ENCODE data around the gene FPGS.

FPGS gene

DNA sequence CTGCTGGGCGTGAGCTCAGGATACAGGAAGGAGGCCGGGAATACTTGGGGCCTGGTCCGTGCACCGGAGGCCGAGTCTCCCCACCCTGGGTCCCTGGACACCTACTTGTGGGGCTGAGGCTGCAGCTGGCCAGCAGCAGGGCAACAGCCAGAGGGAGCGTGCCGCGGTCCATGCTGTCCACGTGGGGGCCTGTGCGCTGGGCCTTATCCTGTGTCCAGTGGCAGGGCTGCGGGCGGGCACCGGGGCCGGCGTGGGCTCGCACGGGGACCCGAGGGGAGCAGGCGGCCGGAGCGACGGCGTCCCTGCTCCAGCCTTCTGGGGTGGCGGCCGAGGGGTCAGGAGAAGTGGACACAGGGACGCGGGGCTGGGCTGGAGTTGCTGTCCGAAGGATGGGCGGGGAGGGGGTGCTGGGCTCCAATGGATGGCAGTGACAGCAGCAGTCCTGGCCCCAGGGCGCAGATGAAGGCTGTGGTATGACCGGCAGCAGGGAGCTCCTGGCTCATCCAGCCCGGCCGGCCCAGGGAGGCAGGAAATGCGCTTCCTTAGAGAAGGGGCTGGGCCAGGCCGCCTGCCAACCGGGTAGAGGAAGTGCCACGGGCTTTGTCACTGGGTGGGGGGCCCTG lies 51.6 kb downstream of the FPGS start, which contains the start of gene ENG:
Gene ENG, minus strand, starts transcription at position 475 of the 623 bp plus-strand sequence. Its CDS starts 303 bp downstream, at position 172.
- no peaks in the 10 kb centered on the region for H3K36me3 ChIP-seq (ENCODE audit: control insufficient read depth, insufficient read depth, low read length)
- no peak within 1 kb of the TSS for H3K4me3 ChIP-seq (ENCODE audit: low read depth, low read length)
- no peaks in the 10 kb centered on the region for H3K4me1 ChIP-seq (ENCODE audit: control insufficient read depth, insufficient read depth, low read length)
- H3K27me3 ChIP-seq (ENCODE audit: control insufficient read depth, insufficient read depth, low read length) = no peaks in the 10 kb centered on the region
- no peak within 1 kb of the TSS for H3K9ac ChIP-seq (ENCODE audit: low read depth, low read length)
- peaks cover 2% of the 10 kb centered on the region for H3K9me3 ChIP-seq (ENCODE audit: control insufficient read depth, insufficient read depth, low read length)

DNA sequence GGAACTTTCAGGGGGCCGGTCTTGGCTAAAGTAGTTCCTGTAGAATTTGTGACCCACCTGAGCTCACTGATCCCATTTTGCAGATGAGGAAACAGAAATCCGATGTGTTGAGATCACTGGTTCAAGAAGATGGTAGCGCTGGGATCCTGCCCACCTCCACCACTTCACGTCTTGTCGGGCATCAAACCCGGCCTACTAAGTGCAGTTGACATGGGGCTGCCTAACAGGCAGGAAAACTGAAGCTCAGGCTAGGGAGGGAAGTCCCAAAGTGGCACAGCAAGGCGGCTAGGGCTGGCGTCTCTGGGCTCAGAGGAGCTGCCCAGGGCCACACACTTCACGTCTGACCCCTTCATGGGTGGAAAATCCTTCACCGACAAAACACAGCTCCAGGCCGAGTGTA lies 52.3 kb downstream of the FPGS start:
- Histone ChIP-seq H3K4me3 (ENCODE audit: low read depth, low read length) (no peak overlapping the region), H3K27me3 (ENCODE audit: control insufficient read depth, insufficient read depth, low read length) (no peaks in the 10 kb centered on the region), H3K4me1 (ENCODE audit: control insufficient read depth, insufficient read depth, low read length) (no peaks in the 10 kb centered on the region), H3K9ac (ENCODE audit: low read depth, low read length) (no peak overlapping the region), H3K9me3 (ENCODE audit: control insufficient read depth, insufficient read depth, low read length) (no peaks in the 10 kb centered on the region), H3K36me3 (ENCODE audit: control insufficient read depth, insufficient read depth, low read length) (no peaks in the 10 kb centered on the region)

DNA sequence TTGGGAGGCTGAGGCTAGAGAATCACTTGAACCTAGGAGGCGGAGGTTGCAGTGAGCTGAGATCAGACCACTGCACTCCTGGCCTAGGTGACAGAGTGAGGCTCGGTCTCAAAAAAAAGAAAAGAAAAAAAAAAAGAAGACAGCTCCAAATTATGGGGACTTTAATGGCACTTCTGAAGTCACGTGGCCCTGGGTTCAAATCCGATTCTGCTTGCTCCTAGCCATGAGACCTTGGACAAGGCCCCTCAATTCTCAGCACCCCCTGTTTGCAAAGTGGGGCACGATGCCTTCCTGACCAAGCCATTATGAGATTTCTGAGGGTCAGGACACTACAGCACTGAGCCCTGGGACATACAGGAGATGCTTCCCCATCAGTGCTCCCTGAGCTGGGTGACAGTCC lies 52.8 kb downstream of the FPGS start:
- Histone ChIP-seq H3K4me3 (ENCODE audit: low read depth, low read length) (no peak overlapping the region), H3K9ac (ENCODE audit: low read depth, low read length) (no peak overlapping the region), H3K9me3 (ENCODE audit: control insufficient read depth, insufficient read depth, low read length) (no peaks in the 10 kb centered on the region), H3K4me1 (ENCODE audit: control insufficient read depth, insufficient read depth, low read length) (no peaks in the 10 kb centered on the region), H3K36me3 (ENCODE audit: control insufficient read depth, insufficient read depth, low read length) (no peaks in the 10 kb centered on the region), H3K27me3 (ENCODE audit: control insufficient read depth, insufficient read depth, low read length) (no peaks in the 10 kb centered on the region)

DNA sequence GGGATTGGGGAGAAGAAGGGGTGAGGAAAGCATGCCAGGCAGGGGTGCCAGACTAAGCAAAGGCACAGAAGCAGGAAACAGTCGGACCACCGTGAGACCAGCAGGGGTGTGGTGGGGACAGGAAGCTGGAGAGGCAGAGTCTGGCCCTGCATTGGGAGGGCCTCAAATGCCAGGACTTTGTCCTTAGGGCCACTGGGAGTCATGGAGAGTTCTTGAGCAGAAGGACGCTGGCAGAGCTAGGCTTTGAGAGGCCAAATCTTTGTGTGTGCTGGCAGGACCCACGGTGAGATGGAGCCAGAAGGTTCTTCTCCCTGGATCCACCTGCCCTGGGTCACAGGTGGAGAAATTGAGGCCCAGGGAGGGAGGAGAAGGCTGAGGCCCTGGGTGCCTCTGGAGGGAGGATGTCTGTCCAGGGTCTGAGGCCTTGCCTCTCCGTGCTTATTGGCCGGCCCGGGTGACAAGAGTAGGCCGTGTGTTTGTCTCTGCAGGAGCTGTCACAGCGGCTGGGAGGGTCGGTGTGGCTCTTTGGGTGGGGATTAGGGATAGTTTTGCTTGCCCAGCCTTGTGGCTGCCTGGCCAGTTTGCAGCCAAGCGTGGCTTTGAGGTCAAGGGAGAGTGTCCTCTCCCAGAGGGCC lies 53.5 kb downstream of the FPGS start:
- no peaks in the 10 kb centered on the region for H3K36me3 ChIP-seq (ENCODE audit: control insufficient read depth, insufficient read depth, low read length)
- H3K9ac ChIP-seq (ENCODE audit: low read depth, low read length) = no peak overlapping the region
- H3K4me1 ChIP-seq (ENCODE audit: control insufficient read depth, insufficient read depth, low read length) = no peaks in the 10 kb centered on the region
- H3K9me3 ChIP-seq (ENCODE audit: control insufficient read depth, insufficient read depth, low read length) = no peaks in the 10 kb centered on the region
- H3K4me3 ChIP-seq (ENCODE audit: low read depth, low read length) = no peak overlapping the region
- no peaks in the 10 kb centered on the region for H3K27me3 ChIP-seq (ENCODE audit: control insufficient read depth, insufficient read depth, low read length)

DNA sequence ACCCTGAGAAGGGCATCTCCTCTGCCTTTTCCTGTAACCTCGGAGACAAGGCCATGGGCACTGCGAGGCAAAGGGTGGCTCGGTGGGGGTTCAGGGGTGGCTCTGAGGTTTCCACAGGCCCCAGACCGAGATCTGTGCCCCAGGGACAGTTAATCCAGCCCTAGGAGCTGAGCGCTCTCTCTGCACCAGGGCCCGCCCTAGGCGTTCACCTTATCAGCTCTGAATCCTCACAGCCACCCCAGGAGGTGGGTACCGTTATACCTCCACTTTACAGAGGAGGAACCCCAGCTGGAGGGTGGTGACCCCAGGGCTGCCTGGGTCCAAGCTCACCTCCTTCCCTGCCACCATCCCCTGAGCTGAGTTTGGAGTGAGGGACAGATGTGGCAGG lies 54.0 kb downstream of the FPGS start:
- Histone ChIP-seq H3K9me3 (ENCODE audit: control insufficient read depth, insufficient read depth, low read length) (no peaks in the 10 kb centered on the region), H3K9ac (ENCODE audit: low read depth, low read length) (no peak overlapping the region), H3K4me1 (ENCODE audit: control insufficient read depth, insufficient read depth, low read length) (no peaks in the 10 kb centered on the region)

DNA sequence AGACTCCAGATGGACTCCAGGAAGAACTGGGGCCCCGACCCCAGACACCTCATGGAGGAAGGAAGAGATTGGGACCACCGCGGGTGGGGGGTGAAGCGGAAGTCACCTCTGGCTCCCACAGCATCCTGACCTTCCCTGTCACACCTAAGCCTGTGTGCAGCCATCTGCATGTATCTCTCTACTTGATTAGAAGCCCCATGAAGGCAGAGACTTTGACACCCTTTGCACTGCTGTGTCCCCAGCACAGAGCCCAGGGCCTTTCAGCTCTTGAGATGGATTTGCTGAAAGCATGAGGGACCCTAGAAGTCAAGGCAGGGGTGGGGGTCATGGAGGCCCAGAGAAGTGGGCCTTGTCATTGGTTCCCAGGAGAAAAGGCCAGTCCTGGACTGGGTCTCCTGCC lies 54.6 kb downstream of the FPGS start:
- H3K9ac ChIP-seq (ENCODE audit: low read depth, low read length) = no peak overlapping the region
- no peaks in the 10 kb centered on the region for H3K27me3 ChIP-seq (ENCODE audit: control insufficient read depth, insufficient read depth, low read length)
- H3K4me1 ChIP-seq (ENCODE audit: control insufficient read depth, insufficient read depth, low read length) = no peaks in the 10 kb centered on the region
- no peaks in the 10 kb centered on the region for H3K9me3 ChIP-seq (ENCODE audit: control insufficient read depth, insufficient read depth, low read length)
- H3K4me3 ChIP-seq (ENCODE audit: low read depth, low read length) = no peak overlapping the region
- no peaks in the 10 kb centered on the region for H3K36me3 ChIP-seq (ENCODE audit: control insufficient read depth, insufficient read depth, low read length)

More for the DNA sequence above, 54.0 kb downstream of the FPGS start:
- no peaks in the 10 kb centered on the region for H3K27me3 ChIP-seq (ENCODE audit: control insufficient read depth, insufficient read depth, low read length)
- no peak overlapping the region for H3K4me3 ChIP-seq (ENCODE audit: low read depth, low read length)
- no peaks in the 10 kb centered on the region for H3K36me3 ChIP-seq (ENCODE audit: control insufficient read depth, insufficient read depth, low read length)

DNA sequence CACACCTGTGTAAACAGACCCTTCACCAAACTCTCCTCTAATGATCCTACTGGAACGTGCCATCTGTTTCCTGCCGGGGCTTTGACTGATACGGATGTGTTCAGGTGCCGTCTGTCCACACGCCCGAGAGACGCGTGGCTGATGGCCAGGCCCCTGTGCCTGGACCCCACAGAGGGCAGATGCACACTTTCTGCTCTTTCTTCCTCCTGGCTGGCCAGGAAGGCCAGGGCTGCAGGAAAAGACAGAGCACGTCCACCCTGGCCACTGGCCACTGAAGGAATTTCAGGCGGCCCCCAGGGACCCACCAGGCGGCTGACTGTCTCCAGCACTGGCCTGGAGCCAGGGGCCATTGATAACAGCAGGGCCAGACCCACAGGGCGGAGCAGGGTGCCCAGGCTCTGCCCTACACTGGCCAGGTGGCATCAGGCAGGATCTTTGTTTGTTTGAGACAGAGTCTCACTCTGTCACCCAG lies 55.4 kb downstream of the FPGS start:
- H3K4me1 ChIP-seq (ENCODE audit: control insufficient read depth, insufficient read depth, low read length) = no peaks in the 10 kb centered on the region
- no peak overlapping the region for H3K4me3 ChIP-seq (ENCODE audit: low read depth, low read length)
- H3K36me3 ChIP-seq (ENCODE audit: control insufficient read depth, insufficient read depth, low read length) = no peaks in the 10 kb centered on the region
- H3K27me3 ChIP-seq (ENCODE audit: control insufficient read depth, insufficient read depth, low read length) = no peaks in the 10 kb centered on the region
- no peaks in the 10 kb centered on the region for H3K9me3 ChIP-seq (ENCODE audit: control insufficient read depth, insufficient read depth, low read length)
- H3K9ac ChIP-seq (ENCODE audit: low read depth, low read length) = no peak overlapping the region

DNA sequence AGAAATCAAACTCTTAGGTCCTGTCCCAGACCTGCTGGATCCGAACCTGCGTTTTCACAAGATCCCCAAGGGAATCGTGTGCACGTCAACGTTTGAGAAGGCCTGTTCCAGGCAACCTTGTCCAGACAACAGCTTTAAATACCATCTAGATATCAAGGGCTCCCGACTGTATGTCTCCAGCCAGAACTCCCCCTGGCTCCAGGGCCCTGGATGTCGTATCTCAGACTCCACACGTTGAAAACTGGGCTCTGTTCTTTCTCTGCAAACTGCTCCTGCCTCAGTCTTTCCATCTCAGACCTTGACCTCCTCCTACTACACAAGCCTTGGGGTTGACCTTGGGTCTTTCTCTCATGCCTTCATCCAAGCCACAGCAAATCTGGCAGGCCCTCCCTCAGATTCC lies 57.6 kb downstream of the FPGS start:
- Histone ChIP-seq H3K9ac (ENCODE audit: low read depth, low read length) (no peak overlapping the region), H3K9me3 (ENCODE audit: control insufficient read depth, insufficient read depth, low read length) (no peaks in the 10 kb centered on the region), H3K36me3 (ENCODE audit: control insufficient read depth, insufficient read depth, low read length) (no peaks in the 10 kb centered on the region), H3K4me1 (ENCODE audit: control insufficient read depth, insufficient read depth, low read length) (no peaks in the 10 kb centered on the region), H3K4me3 (ENCODE audit: low read depth, low read length) (no peak overlapping the region), H3K27me3 (ENCODE audit: control insufficient read depth, insufficient read depth, low read length) (no peaks in the 10 kb centered on the region)

DNA sequence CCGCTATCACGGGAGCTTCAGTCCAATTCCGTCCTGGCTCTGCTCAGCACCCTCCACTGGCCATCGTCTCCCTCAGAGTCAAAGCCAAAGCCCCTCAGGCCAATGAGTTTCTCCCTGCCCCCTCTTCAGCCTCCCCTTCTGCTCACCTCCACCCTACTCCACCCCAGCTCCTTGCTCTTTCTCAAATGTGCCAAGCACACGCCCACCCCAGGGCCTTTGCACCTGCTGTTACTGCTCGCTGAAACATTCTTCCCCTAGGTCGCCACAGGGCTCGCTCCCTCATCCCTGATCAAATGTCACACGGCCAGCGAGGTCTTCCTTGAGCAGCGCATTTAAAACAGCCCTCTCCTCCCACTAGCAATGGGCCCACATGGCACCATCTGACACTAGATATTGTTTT lies 58.1 kb downstream of the FPGS start:
- no peak overlapping the region for H3K4me3 ChIP-seq (ENCODE audit: low read depth, low read length)
- H3K9ac ChIP-seq (ENCODE audit: low read depth, low read length) = no peak overlapping the region
- no peaks in the 10 kb centered on the region for H3K4me1 ChIP-seq (ENCODE audit: control insufficient read depth, insufficient read depth, low read length)
- H3K27me3 ChIP-seq (ENCODE audit: control insufficient read depth, insufficient read depth, low read length) = no peaks in the 10 kb centered on the region
- H3K36me3 ChIP-seq (ENCODE audit: control insufficient read depth, insufficient read depth, low read length) = no peaks in the 10 kb centered on the region
- H3K9me3 ChIP-seq (ENCODE audit: control insufficient read depth, insufficient read depth, low read length) = no peaks in the 10 kb centered on the region

DNA sequence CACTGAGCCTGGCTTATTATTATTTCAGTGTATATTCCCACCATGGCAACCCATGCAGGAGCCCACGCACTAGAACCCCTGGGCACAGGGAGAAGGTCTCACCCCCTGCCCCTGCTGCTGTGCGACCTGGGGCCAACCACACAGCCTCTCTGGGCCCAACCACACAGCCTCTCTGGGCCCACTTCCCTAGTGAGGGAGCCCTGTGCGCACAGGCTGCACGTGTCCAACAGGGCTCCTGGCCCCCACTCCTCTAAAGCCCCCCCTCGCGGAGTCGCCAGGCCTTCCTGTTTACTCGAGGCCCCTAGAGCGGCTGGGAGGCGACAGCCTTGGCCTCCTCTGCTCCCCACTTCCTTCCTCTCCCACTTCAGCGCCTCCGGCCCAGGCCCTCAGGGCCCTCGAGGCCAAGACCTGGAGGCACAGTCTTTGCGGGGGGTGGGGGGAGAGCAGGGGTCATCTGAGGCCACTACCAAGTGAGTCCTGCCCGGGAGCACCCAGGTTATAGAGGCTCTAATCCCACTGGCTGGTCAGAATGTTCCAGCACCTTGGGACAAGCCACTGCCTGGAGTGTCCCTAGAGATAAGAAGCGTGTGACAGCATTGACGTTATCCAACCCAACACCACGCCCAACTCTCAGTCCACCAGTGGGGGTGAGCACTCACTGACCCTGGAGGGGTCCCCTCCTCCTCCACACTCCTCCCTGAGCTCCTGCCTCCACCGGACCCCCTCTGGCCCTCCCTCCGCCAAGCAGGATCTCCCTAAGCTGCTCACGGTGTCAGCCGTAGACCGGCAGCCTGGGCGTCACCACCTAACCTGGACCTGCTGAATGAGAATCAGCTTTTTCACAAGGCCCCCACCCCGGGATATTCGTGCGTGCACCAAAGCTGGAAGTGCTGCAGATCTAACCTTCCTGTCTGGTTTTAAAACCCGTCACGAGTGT lies 59.7 kb downstream of the FPGS start:
- Histone ChIP-seq H3K9ac (ENCODE audit: low read depth, low read length) (no peak overlapping the region), H3K36me3 (ENCODE audit: control insufficient read depth, insufficient read depth, low read length) (no peaks in the 10 kb centered on the region), H3K27me3 (ENCODE audit: control insufficient read depth, insufficient read depth, low read length) (no peaks in the 10 kb centered on the region), H3K4me1 (ENCODE audit: control insufficient read depth, insufficient read depth, low read length) (no peaks in the 10 kb centered on the region), H3K9me3 (ENCODE audit: control insufficient read depth, insufficient read depth, low read length) (no peaks in the 10 kb centered on the region), H3K4me3 (ENCODE audit: low read depth, low read length) (no peak overlapping the region)

DNA sequence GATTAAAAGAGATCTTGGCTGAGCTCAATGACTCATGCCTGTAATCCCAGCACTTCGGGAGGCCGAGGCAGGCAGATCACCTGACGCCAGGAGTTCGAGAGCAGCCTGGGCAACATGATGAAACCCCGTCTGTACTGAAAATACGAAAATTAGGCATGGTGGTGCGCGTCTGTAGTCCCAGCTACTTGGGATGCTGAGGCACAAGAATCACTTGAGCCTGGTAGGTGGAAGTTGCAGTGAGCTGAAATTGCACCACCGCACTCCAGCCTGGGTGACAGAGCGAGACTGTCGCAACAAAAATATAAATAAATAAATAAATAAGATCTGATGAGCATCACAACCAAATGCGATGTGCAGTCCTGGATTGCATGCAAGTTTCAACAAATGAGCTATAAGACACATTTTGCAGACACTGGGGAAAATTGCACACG lies 60.5 kb downstream of the FPGS start:
- no peak overlapping the region for H3K4me3 ChIP-seq (ENCODE audit: low read depth, low read length)
- H3K36me3 ChIP-seq (ENCODE audit: control insufficient read depth, insufficient read depth, low read length) = no peaks in the 10 kb centered on the region
- no peaks in the 10 kb centered on the region for H3K4me1 ChIP-seq (ENCODE audit: control insufficient read depth, insufficient read depth, low read length)
- H3K9ac ChIP-seq (ENCODE audit: low read depth, low read length) = no peak overlapping the region
- no peaks in the 10 kb centered on the region for H3K27me3 ChIP-seq (ENCODE audit: control insufficient read depth, insufficient read depth, low read length)
- H3K9me3 ChIP-seq (ENCODE audit: control insufficient read depth, insufficient read depth, low read length) = no peaks in the 10 kb centered on the region

Measured in iPS-15b (cell line).